HEK293 (cell line): Measurements from ENCODE around the gene C19orf33.

ENCODE experiments used
- CTCF ChIP-seq: fragments of 450-650 bp; formaldehyde crosslinking; IDR thresholded peaks from 2 replicates; pipeline ENCODE4 v1.5.1; 2016; ENCODE audit warnings: missing biosample characterization, missing genetic modification characterization
- ZBTB1 ChIP-seq: fragments of 450-650 bp; formaldehyde crosslinking; IDR thresholded peaks from 2 replicates; pipeline ENCODE4 v1.5.1; 2016; ENCODE audit warnings: missing biosample characterization, missing genetic modification characterization
- ZNF24 ChIP-seq: fragments of 450-650 bp; formaldehyde crosslinking; IDR thresholded peaks from 2 replicates; pipeline ENCODE4 v1.5.1; 2016; ENCODE audit warnings: missing biosample characterization, missing genetic modification characterization
- ZNF274 ChIP-seq, 2 experiments: fragments of 200-500 bp in 1 of 2; fragments of 450-650 bp in 1 of 2; sonication (Bioruptor generic) in 1 of 2; formaldehyde crosslinking in 1 of 2; IDR thresholded peaks; 2 replicates each; pipeline versions ENCODE4 v1.5.1 to v1.6.1; 2014 to 2016; ENCODE audit warnings: borderline replicate concordance in 1 of 2, inconsistent platforms in 1 of 2, low read length in 1 of 2, missing biosample characterization in 1 of 2, missing genetic modification characterization in 1 of 2
- TF ChIP-seq, protein P1 (sequence below): fragments of 450-650 bp; formaldehyde crosslinking; IDR thresholded peaks from 2 replicates; pipeline ENCODE4 v1.5.1; 2016; ENCODE audit warnings: missing biosample characterization, missing genetic modification characterization

DNA sequence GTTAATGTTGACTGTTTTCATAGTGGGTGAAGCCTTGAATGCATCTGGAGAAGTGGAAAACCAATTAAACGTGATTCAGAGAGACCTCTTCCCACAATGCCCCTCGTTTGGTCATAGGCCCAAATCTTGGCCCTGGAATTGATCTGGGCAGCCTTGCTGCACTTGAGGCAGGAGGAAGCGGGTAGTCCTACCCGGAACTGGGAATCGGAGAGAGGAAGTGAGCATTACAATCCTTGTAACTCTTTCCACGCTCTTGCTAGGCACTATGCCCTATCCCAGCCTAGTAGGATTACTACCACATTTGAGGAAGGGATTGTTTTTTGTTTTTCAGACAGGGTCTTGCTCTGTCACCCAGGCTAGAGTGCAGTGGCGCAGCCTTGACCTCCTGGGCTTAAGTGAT lies 19.2 kb downstream of the C19orf33 start:
- TF ChIP-seq ZNF24 (tag by site-specific recombination), result no peak
- TF ChIP-seq CTCF (tag by site-specific recombination), result no peak
- TF ChIP-seq, protein P1, sequence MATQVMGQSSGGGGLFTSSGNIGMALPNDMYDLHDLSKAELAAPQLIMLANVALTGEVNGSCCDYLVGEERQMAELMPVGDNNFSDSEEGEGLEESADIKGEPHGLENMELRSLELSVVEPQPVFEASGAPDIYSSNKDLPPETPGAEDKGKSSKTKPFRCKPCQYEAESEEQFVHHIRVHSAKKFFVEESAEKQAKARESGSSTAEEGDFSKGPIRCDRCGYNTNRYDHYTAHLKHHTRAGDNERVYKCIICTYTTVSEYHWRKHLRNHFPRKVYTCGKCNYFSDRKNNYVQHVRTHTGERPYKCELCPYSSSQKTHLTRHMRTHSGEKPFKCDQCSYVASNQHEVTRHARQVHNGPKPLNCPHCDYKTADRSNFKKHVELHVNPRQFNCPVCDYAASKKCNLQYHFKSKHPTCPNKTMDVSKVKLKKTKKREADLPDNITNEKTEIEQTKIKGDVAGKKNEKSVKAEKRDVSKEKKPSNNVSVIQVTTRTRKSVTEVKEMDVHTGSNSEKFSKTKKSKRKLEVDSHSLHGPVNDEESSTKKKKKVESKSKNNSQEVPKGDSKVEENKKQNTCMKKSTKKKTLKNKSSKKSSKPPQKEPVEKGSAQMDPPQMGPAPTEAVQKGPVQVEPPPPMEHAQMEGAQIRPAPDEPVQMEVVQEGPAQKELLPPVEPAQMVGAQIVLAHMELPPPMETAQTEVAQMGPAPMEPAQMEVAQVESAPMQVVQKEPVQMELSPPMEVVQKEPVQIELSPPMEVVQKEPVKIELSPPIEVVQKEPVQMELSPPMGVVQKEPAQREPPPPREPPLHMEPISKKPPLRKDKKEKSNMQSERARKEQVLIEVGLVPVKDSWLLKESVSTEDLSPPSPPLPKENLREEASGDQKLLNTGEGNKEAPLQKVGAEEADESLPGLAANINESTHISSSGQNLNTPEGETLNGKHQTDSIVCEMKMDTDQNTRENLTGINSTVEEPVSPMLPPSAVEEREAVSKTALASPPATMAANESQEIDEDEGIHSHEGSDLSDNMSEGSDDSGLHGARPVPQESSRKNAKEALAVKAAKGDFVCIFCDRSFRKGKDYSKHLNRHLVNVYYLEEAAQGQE, result no peak
- no peak for TF ChIP-seq ZNF274 (IDR thresholded peaks at IDR 0.05; ENCODE audit: low read length)
- TF ChIP-seq ZNF274 (tag by site-specific recombination; IDR thresholded peaks at IDR 0.05; ENCODE audit: borderline replicate concordance), result no peak
- TF ChIP-seq ZBTB1 (tag by site-specific recombination), result no peak
